Activated T-helper 17 cell treated with anti-CD3 and anti-CD28 coated beads, Interleukin-2, amount 50 U/mL, for 72 hours (primary cell): Measurements from ENCODE around the gene RFFL. TPM values are rescaled to one million over a fixed set of nuclear protein-coding genes. Genes with fewer than 3 reads are reported as not detected.
"Not testable (repeated sequence)": the region's sequence is repeated elsewhere in the genome, so short reads cannot be mapped to it uniquely, and the experiment has no call there.

Experiments used
- ATAC-seq: fragments of 150-1000 bp; cut with Tn5 transposase; replicated peaks from 2 replicates; pipeline ENCODE4 v1.10.0; 2021; ENCODE audit warnings: mild to moderate bottlenecking, moderate library complexity
- H3K27ac Mint-ChIP-seq: one replicate; pipeline ENCODE4 v1.8.0; 2022; ENCODE audit warnings: mixed read lengths
- H3K27me3 Mint-ChIP-seq: one replicate; pipeline ENCODE4 v1.8.0; 2022; ENCODE audit warnings: mixed read lengths
- H3K36me3 Mint-ChIP-seq: one replicate; pipeline ENCODE4 v1.8.0; 2022; ENCODE audit warnings: low read depth, mild to moderate bottlenecking, mixed read lengths
- H3K4me1 Mint-ChIP-seq: one replicate; pipeline ENCODE4 v1.8.0; 2022; ENCODE audit warnings: mixed read lengths
- H3K4me3 Mint-ChIP-seq: one replicate; pipeline ENCODE4 v1.8.0; 2022; ENCODE audit warnings: mild to moderate bottlenecking, mixed read lengths
- H3K9me3 Mint-ChIP-seq: one replicate; pipeline ENCODE4 v1.8.0; 2022; ENCODE audit warnings: mixed read lengths
- total RNA-seq, 2 donors: library from RNA; stranded (reverse); gene quantifications; one replicate each; pipeline ENCODE4 v1.2.3, GENCODE V29; 2022

Gene RFFL
- 10 to 100 TPM; 32.9 to 51.1 TPM for total RNA-seq

- Mint-ChIP-seq H3K36me3 (peaks cover 61% of the 10 kb centered on the region), H3K27ac (peak within 1 kb of the TSS; percentile 78), H3K27me3 (no peaks in the 10 kb centered on the region), H3K4me3 (peak within 1 kb of the TSS; percentile 57), H3K9me3 (no peaks in the 10 kb centered on the region), H3K4me1 (peaks cover 40% of the 10 kb centered on the region)
- ATAC-seq = peak; percentile 98
Measured at GRCh38 chr17:35063514-35064223, at the start of gene RFFL. Gene RFFL (minus strand): TSS chr17:35063707. CDS start chr17:35026553, 37,154 bp downstream.

DNA sequence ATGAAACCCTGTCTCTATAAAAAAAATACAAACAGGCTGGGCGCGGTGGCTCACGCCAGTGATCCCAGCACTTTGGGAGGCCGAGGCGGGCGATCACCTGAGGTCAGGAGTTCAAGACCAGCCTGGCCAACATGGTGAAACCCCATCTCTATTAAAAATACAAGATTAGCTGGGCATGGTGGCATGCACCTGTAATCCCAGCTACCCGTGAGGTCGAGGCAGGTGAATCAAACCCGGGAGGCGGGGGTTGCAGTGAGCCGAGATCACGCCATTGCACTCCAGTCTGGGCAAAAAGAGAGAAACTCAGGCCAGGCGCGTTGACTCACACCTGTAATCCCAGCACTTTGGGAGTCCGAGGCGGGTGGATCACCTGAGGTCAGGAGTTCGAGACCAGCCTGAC is 47.3 kb upstream of the RFFL start:
- not testable (repeated sequence) for H3K4me1 Mint-ChIP-seq, H3K27me3 Mint-ChIP-seq, H3K4me3 Mint-ChIP-seq, ATAC-seq, H3K27ac Mint-ChIP-seq, H3K9me3 Mint-ChIP-seq
- H3K36me3 Mint-ChIP-seq = peaks cover 41% of the 10 kb centered on the region

DNA sequence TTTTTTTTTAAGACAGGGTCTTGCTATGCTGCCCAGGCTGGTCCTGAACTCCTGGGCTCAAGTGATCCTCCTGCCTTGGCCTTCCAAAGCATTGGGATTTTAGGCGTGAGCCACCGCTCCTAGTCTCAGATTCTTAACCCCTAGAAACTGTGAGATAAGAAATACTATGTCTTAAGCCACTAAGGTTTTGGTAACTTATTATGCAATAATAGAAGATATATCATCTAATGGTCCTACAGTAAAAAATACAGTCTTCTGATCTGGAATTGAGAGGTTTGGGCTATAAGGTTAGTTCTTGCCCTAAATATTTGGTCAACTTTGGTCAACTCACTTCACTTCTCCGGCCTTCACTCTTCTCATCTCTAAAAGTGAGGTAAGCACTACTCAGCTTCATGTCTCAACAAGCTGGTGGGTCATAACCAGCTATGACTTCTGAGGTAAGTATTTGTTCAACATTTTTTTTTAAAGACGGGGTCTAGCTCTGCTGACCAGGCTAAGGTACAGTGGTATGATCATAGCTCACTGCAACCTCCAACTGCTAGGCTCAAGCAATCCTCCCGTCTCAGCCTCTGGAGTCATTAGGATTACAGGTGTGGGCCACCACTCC is 41.4 kb upstream of the RFFL start:
- Mint-ChIP-seq H3K36me3 (peaks cover 82% of the 10 kb centered on the region), H3K27ac (peak overlapping the region; percentile 29)

DNA sequence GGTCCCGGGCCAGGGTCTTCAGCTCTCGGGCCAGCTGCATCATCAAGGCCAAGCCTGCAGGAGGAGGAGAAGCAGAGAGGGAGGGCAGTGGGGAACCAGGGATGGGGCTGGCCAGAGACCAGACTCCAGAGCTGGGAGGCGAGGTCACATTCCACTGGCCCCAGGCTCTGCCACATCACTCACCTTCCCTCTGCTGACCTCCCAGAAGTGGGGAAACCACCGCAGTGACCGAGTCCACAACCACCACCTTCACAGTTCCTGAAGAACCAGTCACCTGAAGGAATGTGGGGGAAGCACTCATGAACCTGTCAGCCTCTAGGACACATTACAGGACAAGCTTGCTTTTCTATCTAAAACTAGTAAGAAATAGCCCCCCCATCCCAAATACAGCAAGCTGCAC is 39.8 kb upstream of the RFFL start:
- no peak overlapping the region for H3K4me3 Mint-ChIP-seq
- H3K4me1 Mint-ChIP-seq = no peaks in the 10 kb centered on the region
- no peaks in the 10 kb centered on the region for H3K27me3 Mint-ChIP-seq
- H3K9me3 Mint-ChIP-seq = no peaks in the 10 kb centered on the region
- H3K36me3 Mint-ChIP-seq = peaks cover 88% of the 10 kb centered on the region
- no peak overlapping the region for H3K27ac Mint-ChIP-seq
- ATAC-seq = no peak

More for the DNA sequence above, 41.4 kb upstream of the RFFL start:
- Mint-ChIP-seq H3K27me3 (no peaks in the 10 kb centered on the region), H3K9me3 (no peaks in the 10 kb centered on the region), H3K4me1 (no peaks in the 10 kb centered on the region), H3K4me3 (no peak overlapping the region)
- no peak for ATAC-seq

DNA sequence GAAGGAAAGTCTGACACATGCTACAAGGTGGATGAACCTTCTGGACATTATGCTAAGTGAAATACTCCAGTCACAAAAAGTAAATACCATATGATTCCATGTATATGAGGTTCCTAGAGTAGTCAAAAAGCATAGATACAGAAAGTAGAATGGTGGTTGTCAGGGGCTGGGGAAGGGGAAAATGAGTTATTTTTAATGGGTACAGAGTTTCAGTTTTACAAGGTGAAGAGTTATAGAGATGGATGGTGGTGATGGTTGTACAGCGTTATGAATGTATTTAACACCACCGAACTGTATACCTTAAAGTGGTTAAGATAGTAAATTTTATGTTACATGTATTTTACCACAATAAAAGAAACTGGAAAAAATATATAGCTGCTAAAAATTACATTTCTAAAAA is 38.2 kb upstream of the RFFL start:
- H3K9me3 Mint-ChIP-seq = no peaks in the 10 kb centered on the region
- H3K27ac Mint-ChIP-seq = peak overlapping the region; percentile 15
- no peak overlapping the region for H3K4me3 Mint-ChIP-seq
- peaks cover 73% of the 10 kb centered on the region for H3K36me3 Mint-ChIP-seq
- no peak for ATAC-seq
- H3K27me3 Mint-ChIP-seq = no peaks in the 10 kb centered on the region
- no peaks in the 10 kb centered on the region for H3K4me1 Mint-ChIP-seq

GRCh38 chr17:35101036-35101435 is 37.5 kb upstream of the RFFL start:
- no peaks in the 10 kb centered on the region for H3K27me3 Mint-ChIP-seq
- H3K36me3 Mint-ChIP-seq = peaks cover 66% of the 10 kb centered on the region
- H3K4me1 Mint-ChIP-seq = no peaks in the 10 kb centered on the region
- H3K4me3 Mint-ChIP-seq = no peak overlapping the region
- no peaks in the 10 kb centered on the region for H3K9me3 Mint-ChIP-seq
- H3K27ac Mint-ChIP-seq = no peak overlapping the region
- ATAC-seq = no peak

DNA sequence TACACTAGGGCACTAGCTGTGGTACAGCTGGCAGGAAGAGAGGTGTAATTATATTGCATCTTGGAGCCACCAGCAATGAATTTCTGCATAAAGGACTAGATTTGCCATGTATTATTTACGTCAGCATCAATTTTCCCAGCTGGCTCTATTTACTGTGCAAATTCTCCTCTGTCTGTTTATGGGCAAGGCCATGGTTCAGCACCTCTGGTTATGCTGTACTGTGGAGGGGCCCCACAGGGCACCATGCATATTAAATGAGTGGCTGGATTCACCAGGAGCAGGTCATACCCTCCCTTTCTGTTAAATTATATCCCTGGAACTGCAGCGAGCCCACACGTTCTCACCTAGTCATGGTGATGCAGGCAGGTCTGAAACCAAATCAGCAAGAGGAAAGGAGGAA is 36.4 kb upstream of the RFFL start:
- Mint-ChIP-seq H3K36me3 (peaks cover 54% of the 10 kb centered on the region), H3K9me3 (no peaks in the 10 kb centered on the region), H3K27me3 (no peaks in the 10 kb centered on the region), H3K4me1 (no peaks in the 10 kb centered on the region), H3K4me3 (no peak overlapping the region), H3K27ac (no peak overlapping the region)
- ATAC-seq = no peak

- H3K4me1 Mint-ChIP-seq = no peaks in the 10 kb centered on the region
- no peaks in the 10 kb centered on the region for H3K27me3 Mint-ChIP-seq
- H3K9me3 Mint-ChIP-seq = no peaks in the 10 kb centered on the region
- H3K27ac Mint-ChIP-seq = no peak overlapping the region
- H3K36me3 Mint-ChIP-seq = peaks cover 39% of the 10 kb centered on the region
- ATAC-seq = no peak
- H3K4me3 Mint-ChIP-seq = no peak overlapping the region
Measured at GRCh38 chr17:35097776-35098175, 34.3 kb upstream of the RFFL start.

- peaks cover 19% of the 10 kb centered on the region for H3K36me3 Mint-ChIP-seq
- H3K9me3 Mint-ChIP-seq = no peaks in the 10 kb centered on the region
- H3K4me1 Mint-ChIP-seq = no peaks in the 10 kb centered on the region
- no peaks in the 10 kb centered on the region for H3K27me3 Mint-ChIP-seq
- H3K4me3 Mint-ChIP-seq = no peak overlapping the region
- ATAC-seq = no peak
- no peak overlapping the region for H3K27ac Mint-ChIP-seq
Measured at GRCh38 chr17:35095741-35096140, 32.2 kb upstream of the RFFL start.

GRCh38 chr17:35094902-35095301 is 31.4 kb upstream of the RFFL start:
- no peaks in the 10 kb centered on the region for H3K4me1 Mint-ChIP-seq
- no peak overlapping the region for H3K27ac Mint-ChIP-seq
- no peak overlapping the region for H3K4me3 Mint-ChIP-seq
- H3K27me3 Mint-ChIP-seq = no peaks in the 10 kb centered on the region
- ATAC-seq = peak; percentile 61
- H3K9me3 Mint-ChIP-seq = no peaks in the 10 kb centered on the region
- peaks cover 11% of the 10 kb centered on the region for H3K36me3 Mint-ChIP-seq

DNA sequence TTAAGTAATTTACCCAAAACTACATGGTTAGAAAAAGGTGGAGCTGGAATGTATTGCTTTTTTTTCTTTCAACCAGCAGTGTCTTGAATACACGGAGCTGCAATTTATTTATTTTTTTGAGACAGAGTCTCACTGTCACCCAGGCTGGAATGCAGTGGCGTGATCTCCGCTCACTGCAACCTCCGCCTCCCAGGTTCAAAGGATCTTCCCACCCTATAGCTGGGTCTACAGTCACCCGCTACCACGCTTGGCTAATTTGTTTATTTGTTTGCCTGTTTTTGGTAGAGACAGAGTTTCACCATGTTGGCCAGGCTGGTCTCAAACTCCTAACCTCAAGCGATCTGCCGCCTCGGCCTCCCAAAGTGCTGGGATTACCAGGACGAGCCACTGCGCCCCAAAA is 27.2 kb upstream of the RFFL start:
- H3K36me3 Mint-ChIP-seq = peaks cover 24% of the 10 kb centered on the region
- not testable (repeated sequence) for H3K27me3 Mint-ChIP-seq, ATAC-seq, H3K27ac Mint-ChIP-seq, H3K9me3 Mint-ChIP-seq
- peaks cover 10% of the 10 kb centered on the region for H3K4me1 Mint-ChIP-seq
- peak overlapping the region; percentile 85 for H3K4me3 Mint-ChIP-seq

DNA sequence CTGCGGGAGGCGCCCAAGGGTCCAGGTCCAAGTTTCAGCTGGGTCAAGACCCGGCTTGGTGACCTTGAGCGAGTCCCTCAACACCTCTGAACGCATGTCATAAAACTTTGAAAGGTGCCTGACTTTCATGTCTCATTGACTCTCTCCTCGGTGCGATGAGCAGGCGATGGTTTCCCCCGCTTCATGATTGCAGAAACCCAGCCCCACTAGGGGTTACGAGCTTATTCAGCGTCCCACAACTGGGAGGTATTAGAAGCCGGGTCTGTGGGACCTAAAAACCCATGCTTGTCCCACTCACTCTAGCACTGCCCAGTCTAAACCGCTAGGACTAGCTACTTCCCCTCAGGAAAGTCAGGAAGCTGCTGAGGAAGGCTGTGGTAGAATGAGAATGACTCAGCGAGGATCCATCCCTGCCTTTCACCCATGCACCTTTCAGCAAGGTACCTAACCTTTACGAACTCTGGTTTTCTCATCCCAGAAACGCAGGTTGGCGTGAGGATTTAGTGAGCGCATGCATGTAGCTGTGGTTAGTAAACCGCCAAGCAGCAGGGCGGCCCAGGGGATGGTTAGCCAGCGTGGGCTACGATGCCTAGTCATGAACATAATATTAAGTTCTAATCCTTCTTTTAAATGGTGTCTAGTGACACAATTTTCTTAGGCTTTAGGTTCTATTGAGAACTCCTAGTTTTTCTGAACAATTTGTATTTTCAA is 26.2 kb upstream of the RFFL start:
- Mint-ChIP-seq H3K4me1 (peaks cover 19% of the 10 kb centered on the region), H3K9me3 (no peaks in the 10 kb centered on the region), H3K36me3 (peaks cover 29% of the 10 kb centered on the region), H3K27me3 (no peaks in the 10 kb centered on the region), H3K27ac (peak overlapping the region; percentile 86), H3K4me3 (peak overlapping the region; percentile 85)
- ATAC-seq = peak; percentile 42

- Mint-ChIP-seq H3K9me3 (no peaks in the 10 kb centered on the region), H3K4me3 (peak overlapping the region; percentile 98), H3K36me3 (peaks cover 33% of the 10 kb centered on the region), H3K27ac (peak overlapping the region; percentile 96), H3K4me1 (peaks cover 19% of the 10 kb centered on the region), H3K27me3 (no peaks in the 10 kb centered on the region)
- peak; percentile 75 for ATAC-seq
Measured at GRCh38 chr17:35088881-35089585, 25.5 kb upstream of the RFFL start.

DNA sequence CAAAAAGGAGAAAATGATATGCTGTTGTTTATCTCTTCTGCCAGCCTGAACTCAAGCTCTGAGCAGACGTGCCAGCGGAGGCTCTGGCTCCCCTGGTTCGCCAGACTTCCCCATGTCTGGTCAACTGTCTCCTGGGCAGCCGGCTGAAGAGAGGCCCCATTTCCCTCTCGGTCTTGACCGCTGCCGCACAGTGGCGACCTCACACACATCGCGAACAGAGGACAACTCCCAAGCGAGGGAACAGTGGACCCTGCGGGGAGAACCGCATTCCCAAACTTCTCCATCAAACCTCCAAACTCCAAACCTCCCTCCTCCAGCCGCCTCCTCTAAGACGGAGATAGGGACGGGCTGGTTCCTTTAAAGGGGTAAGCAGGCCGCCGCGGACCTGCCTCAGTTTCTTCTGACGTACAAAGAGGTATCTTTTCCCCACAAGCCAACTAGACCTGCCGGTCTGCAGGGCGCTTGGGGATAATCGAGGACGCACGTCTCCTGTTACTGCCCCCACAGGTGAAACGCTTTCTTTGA is 24.9 kb upstream of the RFFL start:
- ATAC-seq = peak; percentile 5
- peaks cover 19% of the 10 kb centered on the region for H3K4me1 Mint-ChIP-seq
- no peaks in the 10 kb centered on the region for H3K9me3 Mint-ChIP-seq
- no peaks in the 10 kb centered on the region for H3K27me3 Mint-ChIP-seq
- H3K36me3 Mint-ChIP-seq = peaks cover 33% of the 10 kb centered on the region
- H3K4me3 Mint-ChIP-seq = peak overlapping the region; percentile 98
- peak overlapping the region; percentile 96 for H3K27ac Mint-ChIP-seq
